SK-N-SH treated with all-trans-retinoic acid at 6 μM for 48 hours (cell line): ENCODE data around the gene KIF1A.

Source experiments
- ATAC-seq: fragments of 200-7000 bp; cut with Tn5 transposase; 3 replicates; pipeline ENCODE4 v1.9.1; 2020; ENCODE audit warnings: mild to moderate bottlenecking, moderate library complexity
- ARNTL ChIP-seq: fragments of 450-650 bp; formaldehyde crosslinking; IDR thresholded peaks from 2 replicates; pipeline ENCODE4 v1.5.0; 2020; ENCODE audit warnings: low read depth, mild to moderate bottlenecking, moderate library complexity, borderline replicate concordance
- BACH2 ChIP-seq: fragments of 250-450 bp; sonication (Bioruptor Pico); IDR thresholded peaks from 2 replicates; pipeline ENCODE4 v1.9.0; 2021; ENCODE audit warnings: mild to moderate bottlenecking, borderline replicate concordance
- CREB5 ChIP-seq: fragments of 250-450 bp; sonication (Bioruptor Pico); IDR thresholded peaks from 2 replicates; pipeline ENCODE4 v1.5.1; 2020; ENCODE audit warnings: low read depth, mild to moderate bottlenecking, moderate library complexity
- CSDC2 ChIP-seq: fragments of 250-450 bp; sonication (Bioruptor Pico); IDR thresholded peaks from 2 replicates; pipeline ENCODE4 v1.5.0; 2020; ENCODE audit warnings: mild to moderate bottlenecking, moderate library complexity
- ISL1 ChIP-seq: fragments of 250-450 bp; sonication (Bioruptor Pico); IDR thresholded peaks from 2 replicates; pipeline ENCODE4 v2.1.2; 2022; ENCODE audit warnings: mild to moderate bottlenecking, moderate library complexity
- OSR1 ChIP-seq: fragments of 250-450 bp; sonication (Bioruptor Pico); IDR thresholded peaks from 2 replicates; pipeline ENCODE4 v1.8.0; 2022; ENCODE audit warnings: moderate library complexity, mild to moderate bottlenecking, inconsistent platforms
- PATZ1 ChIP-seq: fragments of 250-450 bp; sonication (Bioruptor Pico); IDR thresholded peaks from 2 replicates; pipeline ENCODE4 v1.8.0; 2020; ENCODE audit warnings: mild to moderate bottlenecking, moderate library complexity, borderline replicate concordance
- POU6F1 ChIP-seq: fragments of 250-450 bp; sonication (Bioruptor Pico); IDR thresholded peaks from 2 replicates; pipeline ENCODE4 v1.8.0; 2021; ENCODE audit warnings: low read depth, mild to moderate bottlenecking, moderate library complexity, borderline replicate concordance
- RARB ChIP-seq: fragments of 250-450 bp; sonication (Bioruptor Pico); IDR thresholded peaks from 2 replicates; pipeline ENCODE4 v1.8.0; 2021; ENCODE audit warnings: mild to moderate bottlenecking, moderate library complexity
- SNAI2 ChIP-seq: fragments of 250-450 bp; sonication (Bioruptor Pico); IDR thresholded peaks from 2 replicates; pipeline ENCODE4 v1.5.0; 2020; ENCODE audit warnings: mild to moderate bottlenecking, moderate library complexity
- TCF4 ChIP-seq: fragments of 250-450 bp; sonication (Bioruptor Pico); IDR thresholded peaks from 2 replicates; pipeline ENCODE4 v1.8.0; 2021; ENCODE audit warnings: mild to moderate bottlenecking, moderate library complexity, borderline replicate concordance
- TOX ChIP-seq: fragments of 250-450 bp; sonication (Bioruptor Pico); IDR thresholded peaks from 2 replicates; pipeline ENCODE4 v1.8.0; 2021; ENCODE audit warnings: mild to moderate bottlenecking, moderate library complexity, borderline replicate concordance
- TSHZ2 ChIP-seq: fragments of 250-450 bp; sonication (Bioruptor Pico); IDR thresholded peaks from 2 replicates; pipeline ENCODE4 v1.5.0; 2020; ENCODE audit warnings: mild to moderate bottlenecking, moderate library complexity
- ZC3H10 ChIP-seq: fragments of 250-450 bp; sonication (Bioruptor Pico); IDR thresholded peaks from 2 replicates; pipeline ENCODE4 v1.5.1; 2021; ENCODE audit warnings: mild to moderate bottlenecking, moderate library complexity
- ZFP3 ChIP-seq: fragments of 250-450 bp; sonication (Bioruptor Pico); IDR thresholded peaks from 2 replicates; pipeline ENCODE4 v1.5.0; 2020; ENCODE audit warnings: mild to moderate bottlenecking, moderate library complexity
- ZFP30 ChIP-seq: fragments of 450-650 bp; formaldehyde crosslinking; IDR thresholded peaks from 2 replicates; pipeline ENCODE4 v1.5.0; 2022; ENCODE audit warnings: mild to moderate bottlenecking, moderate library complexity
- ZNF565 ChIP-seq: fragments of 450-650 bp; formaldehyde crosslinking; conservative IDR thresholded peaks from 2 replicates; pipeline ENCODE4 v1.5.0; 2020; ENCODE audit warnings: low read depth, mild to moderate bottlenecking, moderate library complexity
- ZNF70 ChIP-seq: fragments of 450-650 bp; formaldehyde crosslinking; IDR thresholded peaks from 2 replicates; pipeline ENCODE4 v1.5.0; 2020; ENCODE audit warnings: mild to moderate bottlenecking, moderate library complexity
- ZNF8 ChIP-seq: fragments of 450-650 bp; formaldehyde crosslinking; IDR thresholded peaks from 2 replicates; pipeline ENCODE4 v1.5.0; 2020; ENCODE audit warnings: mild to moderate bottlenecking, moderate library complexity

Gene KIF1A

GRCh38 chr2:240795454-240795853 is 24.6 kb downstream of the KIF1A start (continued):
- no peak for TF ChIP-seq SNAI2 (CRISPR knock-in tag)
- no peak for TF ChIP-seq OSR1
- no peak for TF ChIP-seq ZFP3
- no peak for TF ChIP-seq ZNF8 (CRISPR knock-in tag)
- TF ChIP-seq ARNTL (CRISPR knock-in tag): no peak
- TF ChIP-seq ISL1 (CRISPR knock-in tag): no peak
- TF ChIP-seq, all 23 proteins: peak for 0

- TF ChIP-seq ZC3H10 (CRISPR knock-in tag): no peak
- TF ChIP-seq TSHZ2 (CRISPR knock-in tag): no peak
- no peak for TF ChIP-seq BACH2 (CRISPR knock-in tag)
- TF ChIP-seq RARB (CRISPR knock-in tag): no peak
- no peak for TF ChIP-seq ZNF70 (CRISPR knock-in tag)
- TF ChIP-seq CREB5 (CRISPR knock-in tag): no peak
- TF ChIP-seq CSDC2: no peak
- no peak for TF ChIP-seq TCF4 (CRISPR knock-in tag)
- TF ChIP-seq ZNF8 (CRISPR knock-in tag): no peak
- TF ChIP-seq POU6F1: no peak
- TF ChIP-seq ZNF565 (CRISPR knock-in tag): no peak
- no peak for TF ChIP-seq ZFP30 (CRISPR knock-in tag)
- TF ChIP-seq ZFP3: no peak
- TF ChIP-seq TOX: no peak
- no peak for TF ChIP-seq PATZ1 (CRISPR knock-in tag)
- ATAC-seq: no peak
Measured at GRCh38 chr2:240794178-240794721, 25.8 kb downstream of the KIF1A start.

GRCh38 chr2:240793313-240794177 is 26.5 kb downstream of the KIF1A start:
- TF ChIP-seq BACH2 (CRISPR knock-in tag) (no peak), OSR1 (no peak), TOX (no peak), ZFP3 (no peak), PATZ1 (CRISPR knock-in tag) (no peak), TCF4 (CRISPR knock-in tag) (no peak), ISL1 (CRISPR knock-in tag) (no peak), ZFP30 (CRISPR knock-in tag) (no peak), CREB5 (CRISPR knock-in tag) (no peak)
- no peak for ATAC-seq
